K562 treated with DMSO at 1 percent for 4 hours (cell line): ENCODE results near the gene FGF13. TPM values are rescaled to one million over a fixed set of nuclear protein-coding genes. Genes with fewer than 3 reads are reported as not detected.

ENCODE experiments used
- total RNA-seq: library from RNA; unstranded; fragments of 300-600 nt; gene quantifications from 2 replicates; pipeline ENCODE4 v1.2.3, GENCODE V29; 2022; ENCODE audit not compliant: insufficient read depth

Gene FGF13
- total RNA-seq = 41.5 and 41.6 TPM in 2 replicates

DNA sequence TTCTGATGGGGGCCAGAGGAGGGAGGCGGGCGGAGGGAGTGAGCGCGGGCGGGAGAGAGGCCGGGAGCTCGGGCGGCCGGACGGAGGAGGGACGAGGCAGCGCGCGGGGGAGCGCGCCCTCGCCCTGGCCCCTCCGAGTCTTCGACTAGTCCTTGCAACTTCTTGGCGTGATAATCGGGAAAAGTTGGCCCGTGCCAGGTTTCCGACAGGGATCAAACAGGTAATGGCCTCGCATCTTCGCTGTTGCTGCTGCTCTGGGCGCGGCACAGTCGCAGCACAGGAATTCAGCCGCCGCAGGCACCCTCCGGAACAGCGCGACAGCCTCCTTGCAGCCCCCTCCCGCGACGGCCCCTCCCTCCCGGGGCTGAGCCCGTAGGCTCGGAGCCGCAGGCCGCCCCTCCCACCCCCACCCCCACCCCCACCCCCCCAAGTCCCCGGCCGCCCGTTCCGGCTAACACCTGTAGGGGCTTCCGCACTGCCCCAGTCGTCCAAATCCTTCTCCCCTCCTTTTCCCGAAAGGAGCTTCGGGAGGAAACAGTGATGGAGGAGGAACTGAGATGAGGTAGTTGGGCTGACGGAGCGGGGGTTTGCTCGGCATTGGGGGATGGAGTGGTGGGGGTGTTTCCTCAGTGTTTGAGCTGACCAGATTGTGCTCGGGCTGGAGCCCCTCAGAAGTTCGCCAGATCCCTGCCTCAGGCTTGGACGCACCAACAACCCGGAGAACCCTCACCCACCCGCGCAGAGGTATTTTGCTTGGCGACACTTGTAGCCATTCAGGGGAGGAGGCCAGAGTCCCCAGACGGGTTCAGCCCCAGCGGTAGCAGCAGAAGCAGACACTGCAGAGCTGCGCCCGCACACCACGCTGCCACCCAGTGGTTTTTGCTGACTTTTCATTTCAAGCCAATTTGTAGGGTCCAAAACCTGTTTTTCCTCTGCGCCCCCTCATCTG, at the start of gene FGF13:
Gene FGF13, minus strand, starts transcription at position 319 of the 949 bp plus-strand sequence. CDS start 714 bp downstream, outside the sequence.

